RWPE1 (cell line): Measurements from ENCODE around the gene COPG2.

Experiments used
- CTCF ChIA-PET: fragments of 350-600 bp; sonication (Branson Sonifier 250); formaldehyde crosslinking; extraction: SDS; loops from one replicate; lab custom pipeline; 2021; lab: Yijun Ruan, JAX
- POLR2A ChIA-PET: fragments of 400-600 bp; formaldehyde crosslinking; extraction: SDS; loops from one replicate; lab custom pipeline; 2020; ENCODE audit warnings: antibody characterized with exemption; ENCODE audit not compliant: low non-redundant PET; lab: Yijun Ruan, JAX
- DNase-seq: peaks from one replicate; pipeline ENCODE4 v3.0.0; 2012; ENCODE audit warnings: low spot score
- H3K27ac ChIP-seq: fragments of 450-650 bp; 2 replicates; pipeline ENCODE4 v1.5.1; 2017
- CTCF ChIP-seq: fragments of 450-650 bp; conservative IDR thresholded peaks from 2 replicates; pipeline ENCODE4 v1.5.1; 2017; ENCODE audit warnings: low read depth, mild to moderate bottlenecking

COPG2 gene

DNA sequence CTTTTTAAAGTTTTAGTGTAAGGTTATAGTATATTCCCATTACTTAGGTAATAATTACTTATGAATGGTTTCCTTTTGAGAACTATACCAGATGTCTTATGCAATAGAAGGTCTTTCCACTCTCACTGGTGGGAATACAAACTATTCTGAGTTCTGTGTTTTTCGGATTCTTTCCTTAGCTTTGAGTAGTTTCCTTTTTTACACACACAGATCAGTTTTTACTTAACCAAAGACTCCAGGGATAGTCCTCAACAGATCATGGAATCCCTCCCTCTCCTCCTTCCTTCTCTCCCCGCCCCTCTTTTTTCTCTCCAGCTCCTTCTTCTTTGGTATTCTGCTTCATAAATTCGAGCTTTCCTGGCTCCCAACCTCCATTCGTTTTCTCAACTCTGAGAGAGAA lies 13.3 kb downstream of the COPG2 start:
- no peak overlapping the region for H3K27ac ChIP-seq
- POLR2A ChIA-PET, result no interaction called here
- no peak for TF ChIP-seq CTCF
- DNase-seq, result no peak
- CTCF ChIA-PET, result no interaction called here

DNA sequence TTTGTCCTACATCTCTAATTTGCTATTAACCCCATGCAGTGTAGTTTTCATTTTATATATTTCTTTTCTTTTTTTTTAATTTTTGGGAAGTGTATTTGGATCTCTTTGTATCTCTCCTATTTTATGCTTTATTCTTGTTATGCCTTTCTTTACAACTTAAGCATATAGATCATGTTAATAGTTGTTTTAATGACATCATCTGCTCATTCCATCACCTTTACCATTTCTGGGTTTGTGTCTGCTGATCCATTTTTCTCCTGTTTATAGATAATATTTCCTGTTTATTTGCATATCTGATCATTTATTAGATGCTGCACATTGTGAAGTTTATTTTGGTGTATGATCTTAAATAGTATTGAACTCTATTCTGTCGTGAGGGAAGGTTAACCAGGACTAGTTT lies 13.7 kb downstream of the COPG2 start:
- H3K27ac ChIP-seq, result no peak overlapping the region
- no peak for TF ChIP-seq CTCF
- POLR2A ChIA-PET, result no interaction called here
- CTCF ChIA-PET, result no interaction called here
- DNase-seq, result no peak

DNA sequence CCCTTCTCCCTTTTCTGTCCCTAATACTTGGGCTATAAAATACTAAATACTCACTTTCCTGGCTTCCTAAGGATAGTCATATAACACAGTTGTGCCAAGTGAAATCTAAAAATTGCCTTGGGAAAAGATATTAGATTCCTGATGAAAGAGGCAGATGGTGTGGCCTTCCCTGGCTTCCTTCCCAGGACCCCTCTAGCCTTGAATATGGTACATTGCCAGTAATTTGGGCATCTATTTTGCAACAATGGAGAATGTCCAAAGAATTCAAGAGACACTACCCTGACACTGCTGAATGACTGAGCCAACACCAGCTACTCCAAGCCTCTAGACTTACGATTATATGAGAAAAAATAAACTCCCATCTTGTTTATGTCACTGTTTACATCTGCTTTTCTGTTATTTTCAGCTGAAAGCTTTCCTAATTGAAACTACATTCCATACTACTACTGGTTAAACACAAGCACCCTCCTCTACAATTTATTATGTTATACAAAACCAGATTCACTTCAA lies 17.9 kb downstream of the COPG2 start:
- TF ChIP-seq CTCF, result no peak
- CTCF ChIA-PET, result no interaction called here
- POLR2A ChIA-PET, result no interaction called here
- no peak for DNase-seq
- no peak overlapping the region for H3K27ac ChIP-seq

GRCh38 chr7:130649004-130649790 lies 19.4 kb downstream of the COPG2 start:
- TF ChIP-seq CTCF, result no peak
- ChIA-PET CTCF (no interaction called here), POLR2A (no interaction called here)
- DNase-seq, result no peak
- no peak overlapping the region for H3K27ac ChIP-seq

DNA sequence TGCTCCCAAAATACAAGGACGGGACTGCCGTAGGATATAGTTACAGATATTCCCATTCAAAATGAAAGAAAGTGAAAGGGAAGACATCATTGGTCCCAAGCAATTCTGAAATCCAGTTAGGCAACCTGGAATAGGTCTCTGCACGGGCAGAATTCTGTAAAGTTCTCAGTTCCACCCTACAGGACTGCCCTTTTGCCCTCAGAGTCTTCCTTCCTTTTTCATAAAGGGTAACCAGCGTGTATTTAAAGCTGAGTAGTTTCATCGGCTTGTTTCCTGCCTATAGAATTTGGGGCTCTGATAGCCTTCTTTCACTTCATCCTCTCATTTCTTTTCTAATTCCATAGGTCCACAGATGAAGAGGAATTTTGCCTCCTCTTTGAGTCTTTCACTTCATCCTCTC lies 20.0 kb downstream of the COPG2 start:
- POLR2A ChIA-PET, result no interaction called here
- TF ChIP-seq CTCF, result no peak

DNA sequence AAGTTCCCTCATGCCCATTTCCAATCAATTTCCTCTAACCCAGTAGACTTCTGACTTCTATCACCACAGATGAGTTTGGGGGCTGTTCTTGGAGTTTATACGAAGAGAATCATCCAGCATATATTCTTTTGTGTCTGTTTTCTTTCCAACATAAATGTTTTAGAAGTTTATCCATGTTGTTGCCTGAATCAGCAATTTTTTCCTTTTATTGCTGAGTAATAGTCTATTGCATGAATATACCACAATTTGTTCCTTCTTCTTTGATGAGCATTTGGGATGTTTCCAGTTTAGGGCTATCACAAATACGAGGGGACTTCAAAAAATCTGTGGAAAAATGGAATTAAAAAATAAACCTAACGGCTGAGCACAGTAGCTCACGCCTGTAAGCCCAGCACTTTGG lies 26.2 kb downstream of the COPG2 start:
- no peak for DNase-seq
- no peak for TF ChIP-seq CTCF
- CTCF ChIA-PET, result no interaction called here
- POLR2A ChIA-PET, result no interaction called here
- H3K27ac ChIP-seq, result no peak overlapping the region

More for the DNA sequence above, 20.0 kb downstream of the COPG2 start:
- no peak overlapping the region for H3K27ac ChIP-seq
- CTCF ChIA-PET, result no interaction called here
- DNase-seq, result no peak
